Transverse colon (tissue), 4 donors: ENCODE data around the gene ITIH4.

Experiments used
- POLR2A ChIP-seq: fragments of 450-650 bp; IDR thresholded peaks from one replicate; pipeline ENCODE4 v1.6.1; 2016; ENCODE audit warnings: antibody characterized with exemption, mild to moderate bottlenecking, moderate library complexity
- POLR2AphosphoS5 ChIP-seq, 3 donors: sonication (generic); formaldehyde crosslinking; IDR thresholded peaks; one replicate each; pipeline ENCODE4 v1.6.1; 2016; ENCODE audit warnings: antibody characterized with exemption in 3 of 3
- TF ChIP-seq, protein P1 (sequence below), 5 experiments: fragments of 200-600 bp in 3 of 5; fragments of 450-650 bp in 2 of 5; sonication (generic) in 3 of 5; IDR thresholded peaks; 1 replicate in 2 of 5; 2 replicates in 3 of 5; pipeline ENCODE4 v1.5.1; 2016 to 2017; ENCODE audit warnings: antibody characterized with exemption in 5 of 5, inconsistent platforms in 3 of 5, mild to moderate bottlenecking in 2 of 5, moderate library complexity in 1 of 5

DNA sequence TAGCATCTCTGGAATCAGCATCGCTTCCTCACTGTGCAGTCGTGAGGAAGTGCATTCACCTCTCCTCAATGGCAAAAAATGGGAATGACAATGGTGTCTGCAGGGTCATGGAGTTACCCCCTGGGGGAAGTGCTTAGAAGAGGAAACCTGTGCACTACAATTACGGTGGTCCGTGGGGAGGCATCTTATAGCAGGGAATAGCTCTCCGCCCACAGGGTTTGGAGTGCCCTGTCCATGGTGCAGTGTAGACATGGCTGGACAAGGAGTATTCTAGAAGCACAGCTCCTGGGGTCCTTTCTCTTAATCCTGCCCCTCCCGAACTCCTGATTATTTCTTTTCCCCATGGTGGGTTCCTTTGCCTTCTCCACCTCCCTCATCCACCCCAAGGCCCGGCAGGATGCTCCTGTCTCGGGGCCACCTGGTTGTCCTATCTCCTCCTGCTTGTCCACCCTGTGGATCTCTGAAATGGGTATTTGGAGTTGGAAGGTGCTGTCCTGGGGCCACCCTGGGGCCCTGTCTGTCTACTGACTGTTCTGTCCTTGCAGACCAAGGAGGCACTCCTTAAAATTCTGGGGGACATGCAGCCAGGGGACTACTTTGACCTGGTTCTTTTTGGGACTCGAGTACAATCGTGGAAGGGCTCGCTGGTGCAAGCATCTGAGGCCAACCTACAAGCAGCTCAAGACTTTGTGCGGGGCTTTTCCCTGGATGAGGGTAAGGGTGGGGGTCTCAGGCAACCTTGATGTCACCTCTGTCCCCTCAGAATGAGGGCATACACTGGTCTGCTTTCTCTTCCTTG is 47.9 kb downstream of the ITIH4 start:
- TF ChIP-seq, protein P1, sequence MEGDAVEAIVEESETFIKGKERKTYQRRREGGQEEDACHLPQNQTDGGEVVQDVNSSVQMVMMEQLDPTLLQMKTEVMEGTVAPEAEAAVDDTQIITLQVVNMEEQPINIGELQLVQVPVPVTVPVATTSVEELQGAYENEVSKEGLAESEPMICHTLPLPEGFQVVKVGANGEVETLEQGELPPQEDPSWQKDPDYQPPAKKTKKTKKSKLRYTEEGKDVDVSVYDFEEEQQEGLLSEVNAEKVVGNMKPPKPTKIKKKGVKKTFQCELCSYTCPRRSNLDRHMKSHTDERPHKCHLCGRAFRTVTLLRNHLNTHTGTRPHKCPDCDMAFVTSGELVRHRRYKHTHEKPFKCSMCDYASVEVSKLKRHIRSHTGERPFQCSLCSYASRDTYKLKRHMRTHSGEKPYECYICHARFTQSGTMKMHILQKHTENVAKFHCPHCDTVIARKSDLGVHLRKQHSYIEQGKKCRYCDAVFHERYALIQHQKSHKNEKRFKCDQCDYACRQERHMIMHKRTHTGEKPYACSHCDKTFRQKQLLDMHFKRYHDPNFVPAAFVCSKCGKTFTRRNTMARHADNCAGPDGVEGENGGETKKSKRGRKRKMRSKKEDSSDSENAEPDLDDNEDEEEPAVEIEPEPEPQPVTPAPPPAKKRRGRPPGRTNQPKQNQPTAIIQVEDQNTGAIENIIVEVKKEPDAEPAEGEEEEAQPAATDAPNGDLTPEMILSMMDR (IDR thresholded peaks at IDR 0.05), result no peak
- TF ChIP-seq POLR2A (no peak), POLR2AphosphoS5 (IDR thresholded peaks at IDR 0.05) (no peak)
